IPS DF 4.7 (cell line): ENCODE data around the gene ABHD12.
"Not testable (repeated sequence)": the region's sequence is repeated elsewhere in the genome, so short reads cannot be mapped to it uniquely, and the experiment has no call there.

Experiments used
- DNase-seq: peaks from one replicate; pipeline ENCODE4 v3.0.0-alpha.2; 2013; ENCODE audit warnings: low spot score; ENCODE audit errors: extremely low read depth

The ABHD12 gene

DNA sequence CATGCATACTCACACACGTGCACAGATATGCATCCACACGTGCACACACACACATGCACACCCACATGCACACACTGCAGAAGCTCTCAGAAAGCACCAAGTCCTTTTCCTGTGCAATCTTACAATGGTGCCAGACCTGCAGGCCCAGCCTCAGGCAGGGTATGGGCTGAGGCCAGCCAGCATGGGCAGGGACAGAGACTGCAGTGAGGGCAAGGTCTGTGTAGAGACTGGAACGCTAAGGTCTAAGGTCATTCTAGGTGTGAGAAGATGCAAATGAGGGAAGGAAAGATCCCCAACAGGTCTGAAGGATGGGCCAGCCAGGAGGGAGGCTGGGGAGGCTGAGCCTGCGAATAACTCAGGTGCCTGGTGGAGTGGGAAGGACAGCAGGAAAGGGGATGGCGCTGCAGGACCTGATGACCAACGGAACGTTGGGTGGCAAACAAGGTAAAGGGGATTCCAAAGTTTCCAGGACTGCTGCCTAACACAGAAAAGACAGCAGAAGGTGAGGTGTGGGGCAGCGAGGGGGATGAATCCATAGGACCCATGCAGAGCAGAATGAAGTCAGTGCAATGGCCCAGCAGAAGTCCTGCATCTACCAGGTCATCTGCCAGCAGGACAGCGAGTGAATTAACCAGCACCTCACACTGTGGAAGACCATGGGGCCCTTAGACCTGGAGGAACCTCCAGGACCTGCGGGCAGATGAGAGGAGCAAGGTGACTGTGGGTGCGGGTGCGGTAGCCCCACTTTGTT, 67.0 kb downstream of the ABHD12 start:
- no peak for DNase-seq

- DNase-seq: no peak
These were observed 68.6 kb downstream of the ABHD12 start for GRCh38 chr20:25321991-25322390.

DNA sequence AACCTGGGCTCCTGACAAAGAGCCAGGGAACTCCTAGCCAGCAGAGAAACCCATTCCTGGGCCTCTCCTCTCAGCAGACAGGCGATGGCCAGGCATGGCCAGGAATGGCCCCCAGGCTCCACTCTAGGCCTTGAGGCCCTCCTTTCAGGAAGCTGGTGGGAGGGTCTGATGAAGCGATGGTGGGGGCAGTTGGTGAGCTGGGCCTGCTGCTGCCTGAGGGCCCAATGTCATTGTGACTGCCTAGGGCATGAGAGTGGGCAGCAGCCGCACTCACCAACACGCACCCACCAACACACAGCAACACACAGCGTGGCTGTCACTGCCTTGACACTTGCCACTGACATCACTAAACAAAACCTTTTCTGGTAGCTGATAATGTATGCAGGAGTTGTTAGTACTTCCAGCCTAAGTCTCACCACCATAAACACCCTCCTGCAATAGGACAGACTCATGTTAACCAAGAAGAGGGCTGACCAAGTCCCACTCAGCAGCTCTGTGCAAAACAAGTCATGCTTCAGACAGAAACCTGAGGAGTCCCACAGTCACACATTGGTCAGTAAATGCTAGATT, 69.3 kb downstream of the ABHD12 start:
- DNase-seq: no peak

DNA sequence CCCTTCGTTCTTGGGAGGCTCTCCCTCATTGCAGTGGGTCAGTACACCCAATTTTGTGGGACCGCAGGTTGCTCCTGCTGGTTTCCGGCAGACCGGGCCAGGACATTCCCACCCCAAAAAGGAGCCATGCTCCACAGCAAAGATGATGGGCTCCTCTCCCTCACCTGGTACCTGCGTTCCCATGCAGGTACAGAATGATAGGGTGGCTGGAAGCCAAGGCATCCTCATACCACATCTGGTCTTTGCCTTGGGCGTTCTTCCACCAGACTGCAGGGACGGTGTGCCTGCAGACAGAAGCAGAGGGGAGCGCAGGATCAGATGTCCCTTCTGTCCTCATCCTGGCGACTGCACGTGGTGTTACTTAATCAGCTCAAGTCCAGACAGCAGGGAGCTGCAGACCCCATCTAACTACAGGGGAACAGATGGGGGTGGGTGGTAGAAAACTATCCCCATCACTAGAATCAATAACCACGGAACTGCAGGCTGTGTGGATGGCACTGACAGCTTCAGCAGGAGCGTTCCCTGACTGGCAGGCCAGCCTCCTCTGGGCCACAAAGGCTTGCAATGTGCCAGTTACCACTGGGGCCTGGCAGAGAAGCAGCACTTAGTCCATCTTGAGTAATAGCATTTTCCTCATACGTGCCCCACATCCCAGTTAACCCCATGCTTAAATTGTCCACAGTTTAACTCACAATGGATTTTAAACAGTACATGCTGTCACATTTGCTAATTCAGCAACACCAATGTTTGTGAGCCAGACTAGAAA, 70.4 kb downstream of the ABHD12 start:
- DNase-seq: no peak

DNA sequence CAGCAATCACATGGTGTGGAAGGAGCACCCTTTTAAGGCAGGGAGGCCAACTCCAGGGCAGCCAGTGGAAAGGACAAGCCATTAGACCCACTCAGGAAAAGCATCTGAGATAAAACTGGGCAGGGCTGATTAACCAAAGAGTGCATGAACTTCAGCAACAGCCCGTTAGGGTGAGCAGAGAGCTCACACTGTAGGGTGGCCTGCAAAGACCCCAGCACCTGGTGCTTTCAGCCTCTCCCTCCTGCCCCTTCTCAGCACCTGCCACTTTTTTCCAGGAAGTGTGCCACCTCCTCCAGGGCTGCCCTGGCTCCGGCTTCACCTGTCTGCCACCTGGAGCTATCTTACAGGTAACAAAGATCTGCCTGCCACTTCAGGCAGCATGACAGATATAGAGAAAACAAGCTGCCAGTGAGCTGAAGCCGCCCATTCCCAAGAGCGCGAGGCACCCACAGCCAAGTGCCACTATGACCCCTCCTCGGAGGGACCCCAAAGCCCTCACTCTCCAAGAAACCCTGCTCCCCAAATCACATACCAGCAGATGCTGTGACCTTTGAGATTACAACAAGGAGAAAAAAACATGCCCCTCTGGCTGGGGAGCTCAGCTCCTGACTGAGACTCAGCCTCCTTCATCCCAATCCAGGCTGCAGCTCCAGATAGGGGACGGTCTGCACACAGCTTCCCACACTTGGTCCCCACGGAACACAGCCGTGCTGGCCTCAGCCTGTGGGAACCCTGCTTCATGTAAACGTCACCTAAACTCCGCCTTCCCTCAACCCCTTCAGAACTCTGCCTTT, 71.2 kb downstream of the ABHD12 start:
- DNase-seq: no peak

DNA sequence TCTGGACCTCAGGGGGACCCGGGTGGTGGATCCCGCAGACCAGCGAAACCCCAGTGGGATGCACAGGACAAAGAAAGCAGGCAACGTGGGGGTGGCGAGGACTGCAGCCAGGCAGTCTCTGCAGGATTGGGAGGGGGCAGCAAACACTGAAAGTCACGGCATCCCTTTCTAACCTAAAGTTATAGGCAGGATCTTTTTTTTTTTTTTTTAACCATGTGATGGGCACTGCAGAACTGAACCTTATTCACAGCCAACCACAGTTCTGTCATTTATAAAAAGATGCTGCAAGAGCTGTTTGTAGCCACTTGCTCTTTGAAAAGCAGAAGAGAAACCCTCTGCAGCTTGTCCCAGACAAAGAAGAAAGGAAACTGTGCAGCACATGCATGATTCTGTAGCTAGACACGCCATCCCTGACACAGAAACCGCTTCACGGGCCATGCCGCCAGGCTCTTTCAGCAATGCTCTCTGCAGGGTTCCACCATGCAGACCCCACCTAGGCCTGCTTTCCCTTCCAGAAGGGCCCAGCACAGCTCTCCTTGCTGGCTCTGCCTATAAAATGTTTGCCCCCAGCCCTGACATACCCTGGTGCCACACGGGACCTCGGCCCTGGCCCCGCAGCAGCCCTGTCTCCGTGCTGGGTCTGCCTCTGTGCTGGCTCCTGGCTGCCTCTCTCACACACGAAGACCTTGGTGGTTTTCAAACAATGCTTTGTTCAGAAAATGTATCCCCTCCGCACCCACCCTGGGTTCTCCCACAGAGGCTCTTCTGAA, 72.0 kb downstream of the ABHD12 start:
- DNase-seq: no peak

- DNase-seq: no peak
These were observed 73.1 kb downstream of the ABHD12 start for GRCh38 chr20:25317351-25318075.

- no peak for DNase-seq
These were observed 74.0 kb downstream of the ABHD12 start for GRCh38 chr20:25316506-25317190.

GRCh38 chr20:25315418-25316210, 75.0 kb downstream of the ABHD12 start:
- DNase-seq: no peak

GRCh38 chr20:25314497-25315417, 75.9 kb downstream of the ABHD12 start:
- no peak for DNase-seq

DNA sequence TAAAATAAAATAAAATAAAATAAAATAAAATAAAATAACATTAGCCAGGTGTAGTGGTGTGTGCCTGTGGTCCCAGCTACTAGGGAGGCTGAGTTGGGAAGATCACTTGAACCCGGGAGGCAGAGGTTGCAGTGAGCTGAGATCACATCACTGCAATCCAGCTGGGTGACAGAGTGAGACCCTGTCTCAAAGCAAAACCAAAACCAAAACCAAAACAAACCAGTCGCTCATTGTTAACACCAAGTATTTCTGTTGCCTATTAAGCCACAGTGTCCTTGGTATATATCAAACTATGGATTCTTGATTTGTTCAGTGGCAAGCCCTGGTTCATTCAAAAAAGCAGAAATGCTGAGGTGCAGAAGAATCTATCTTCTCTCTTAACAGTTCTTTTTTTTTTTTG, 77.0 kb downstream of the ABHD12 start:
- no peak for DNase-seq

DNA sequence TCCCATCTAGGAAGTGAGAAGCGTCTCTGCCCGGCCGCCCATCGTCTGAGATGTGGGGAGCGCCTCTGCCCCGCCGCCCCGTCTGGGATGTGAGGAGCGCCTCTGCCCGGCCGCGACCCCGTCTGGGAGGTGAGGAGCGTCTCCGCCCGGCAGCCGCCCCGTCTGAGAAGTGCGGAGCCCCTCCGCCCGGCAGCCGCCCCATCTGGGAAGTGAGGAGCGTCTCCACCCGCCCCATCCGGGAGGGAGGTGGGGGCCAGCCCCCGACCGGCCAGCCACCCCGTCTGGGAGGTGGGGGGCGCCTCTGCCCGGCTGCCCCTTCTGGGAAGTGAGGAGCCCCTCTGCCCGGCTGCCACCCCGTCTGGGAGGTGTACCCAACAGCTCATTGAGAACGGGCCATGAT, 77.9 kb downstream of the ABHD12 start:
- not testable (repeated sequence) for DNase-seq

GRCh38 chr20:25310921-25311728, 79.5 kb downstream of the ABHD12 start:
- DNase-seq: no peak

DNA sequence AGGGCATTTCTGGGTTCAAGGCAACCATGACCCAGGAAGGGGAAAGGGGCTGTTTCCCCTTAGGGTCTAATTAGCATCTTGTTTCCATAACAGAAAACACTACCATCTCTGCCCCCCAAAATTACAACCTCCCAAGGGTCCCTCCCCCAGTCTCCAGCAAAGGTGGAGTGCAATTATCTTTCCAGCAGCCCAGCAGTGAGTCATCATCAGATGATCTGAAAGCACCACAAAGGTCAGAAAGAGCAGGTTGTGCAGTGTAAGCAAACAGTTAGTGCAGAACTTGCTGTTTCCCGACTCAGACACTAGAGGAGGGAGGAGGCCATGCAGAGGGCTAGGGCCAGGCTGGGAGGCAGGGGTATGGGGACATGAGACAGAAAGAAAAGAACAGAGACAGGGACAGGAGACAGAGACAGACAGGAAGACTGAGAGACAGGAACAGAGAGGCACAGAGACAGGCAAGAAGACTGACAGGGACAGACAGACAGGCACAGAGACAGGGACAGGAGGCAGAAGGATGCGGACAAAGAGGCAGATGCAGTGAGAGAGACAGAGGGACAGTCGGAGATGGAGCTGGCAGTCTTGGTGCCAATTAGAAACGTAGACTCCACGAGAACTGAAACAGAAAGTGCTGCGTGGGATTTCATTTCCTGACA, 80.2 kb downstream of the ABHD12 start:
- DNase-seq: no peak

DNA sequence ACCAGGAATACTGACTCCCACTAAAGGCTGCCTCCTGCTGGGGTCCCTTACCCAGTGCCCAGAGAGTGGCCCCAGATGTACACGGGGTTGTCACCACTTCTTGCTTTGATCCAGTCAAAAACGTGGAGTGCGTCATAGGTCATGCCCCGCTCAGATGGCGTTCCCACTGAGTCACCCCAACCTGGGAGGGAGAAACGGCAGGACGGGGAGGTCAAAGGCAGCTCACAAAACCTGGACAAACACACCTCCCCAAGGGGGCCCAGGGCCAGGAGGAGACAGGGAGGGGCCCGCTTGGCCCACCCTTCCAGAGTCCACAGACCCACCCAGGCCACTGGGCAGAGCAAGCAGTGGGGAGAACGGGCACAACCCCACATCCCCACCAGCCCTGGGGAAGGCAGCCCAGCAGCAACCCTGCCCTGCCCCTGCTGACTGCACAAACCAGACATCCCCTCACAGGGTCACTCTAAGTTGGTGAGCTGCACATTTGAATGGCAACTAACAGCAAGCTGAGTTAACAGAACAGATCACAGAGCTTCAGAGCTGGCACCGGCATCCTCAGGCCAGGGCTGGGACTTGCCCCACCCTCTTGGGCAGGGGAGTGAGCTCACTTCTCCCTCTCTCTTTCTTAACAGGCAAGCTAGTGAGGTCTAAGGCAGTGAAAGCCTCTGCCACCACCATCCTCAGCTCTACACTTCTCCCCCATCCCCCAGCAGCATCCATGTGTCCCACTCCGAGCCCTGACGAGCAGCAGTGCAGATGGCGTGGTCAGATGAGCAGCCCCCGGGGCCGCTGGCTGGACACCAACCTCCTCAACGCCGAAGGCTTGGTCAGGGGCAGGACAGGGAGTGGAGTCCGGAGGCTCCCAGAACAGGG, 81.0 kb downstream of the ABHD12 start:
- DNase-seq: no peak
